HCT116 (cell line): Measurements from ENCODE around the gene ZNF775. TPM values are rescaled to one million over a fixed set of nuclear protein-coding genes. Genes with fewer than 3 reads are reported as not detected.

Source experiments
- ATAC-seq: fragments of 200-7000 bp; cut with Tn5 transposase; 2 replicates; pipeline ENCODE4 v1.9.1; 2020; ENCODE audit warnings: mild to moderate bottlenecking, moderate library complexity
- BruUV-seq: library from RNA; stranded (reverse); fragments of 400-500 nt; replicated peaks from 2 replicates; lab custom pipeline; 2021; lab: Mats Ljungman, UMichigan
- CTCF ChIA-PET: fragments of 300-600 bp; sonication (Branson Sonifier 250); formaldehyde crosslinking; loops from one replicate; lab custom pipeline; 2021; ENCODE audit warnings: antibody characterized with exemption; lab: Charles Lee
- POLR2A ChIA-PET: fragments of 300-600, 350-600 bp; sonication (Branson Sonifier 250); formaldehyde crosslinking; loops from one replicate; lab custom pipeline; 2021; ENCODE audit warnings: antibody characterized with exemption; lab: Charles Lee
- RAD21 ChIA-PET, 2 experiments: fragments of 300-600 bp; sonication (Branson Sonifier 250); formaldehyde crosslinking; loops; one replicate each; lab custom pipeline; 2023; ENCODE audit warnings: low total read pairs in 2 of 2; ENCODE audit not compliant: uncharacterized antibody in 2 of 2, unreplicated experiment in 2 of 2, low non-redundant PET in 1 of 2; lab: Charles Lee
- DNase-seq: peaks from one replicate; pipeline ENCODE4 v3.0.0-alpha.2; 2010; ENCODE audit warnings: low read depth, low spot score
- H2AFZ ChIP-seq: fragments of 200-600 bp; shearing (Covaris generic), sonication (generic); 2 replicates; pipeline ENCODE4 v1.6.1; 2017; ENCODE audit warnings: low read depth, mixed run types, mixed read lengths, antibody characterized with exemption, low read length; ENCODE audit not compliant: poor library complexity, severe bottlenecking
- H3K27ac ChIP-seq: 2 replicates; pipeline ENCODE4 v1.5.1; 2012; ENCODE audit warnings: low read depth, low read length
- H3K27me3 ChIP-seq: fragments of 200-600 bp; sonication (generic); 2 replicates; pipeline ENCODE4 v1.6.1; 2016; ENCODE audit warnings: mixed run types, low read length, mixed read lengths; ENCODE audit not compliant: insufficient read depth
- H3K36me3 ChIP-seq, 2 experiments: fragments of 200-500 bp in 1 of 2; fragments of 200-600 bp in 1 of 2; sonication (Bioruptor generic) in 1 of 2; sonication (generic) in 1 of 2; 2 replicates each; pipeline versions ENCODE4 v1.5.1 to v1.6.1; 2014 to 2016; ENCODE audit warnings: low read length in 2 of 2, inconsistent platforms in 1 of 2, mixed read lengths in 1 of 2, mixed run types in 1 of 2; ENCODE audit not compliant: insufficient read depth in 2 of 2, control insufficient read depth in 1 of 2
- H3K4me1 ChIP-seq, 2 experiments: fragments of 200-600 bp in 1 of 2; sonication (generic) in 1 of 2; 2 replicates each; pipeline versions ENCODE4 v1.5.1 to v1.6.1; 2012 to 2017; ENCODE audit warnings: low read length in 2 of 2, inconsistent platforms in 1 of 2, mild to moderate bottlenecking in 1 of 2, mixed read lengths in 1 of 2, mixed run types in 1 of 2, moderate library complexity in 1 of 2; ENCODE audit not compliant: insufficient read depth in 2 of 2, control insufficient read depth in 1 of 2
- H3K4me2 ChIP-seq: fragments of 200-600 bp; sonication (generic); 2 replicates; pipeline ENCODE4 v1.6.1; 2017; ENCODE audit warnings: mixed run types, low read length, mixed read lengths
- H3K4me3 ChIP-seq, 2 experiments: fragments of 200-600 bp in 1 of 2; sonication (generic) in 1 of 2; replicated peaks in 1 of 2; 2 replicates each; pipeline ENCODE4 v1.5.1; 2011 to 2016; ENCODE audit warnings: low read length in 2 of 2, control low read depth in 1 of 2, low read depth in 1 of 2, mild to moderate bottlenecking in 1 of 2, mixed read lengths in 1 of 2, mixed run types in 1 of 2
- H3K79me2 ChIP-seq: fragments of 200-600 bp; sonication (generic); 2 replicates; pipeline ENCODE4 v1.6.1; 2017; ENCODE audit warnings: mild to moderate bottlenecking, mixed run types, low read length, moderate library complexity, mixed read lengths; ENCODE audit not compliant: insufficient read depth
- H3K9ac ChIP-seq: fragments of 200-600 bp; sonication (generic); 2 replicates; pipeline ENCODE4 v1.6.1; 2016; ENCODE audit warnings: low read length, mixed read lengths
- H3K9me2 ChIP-seq: fragments of 200-600 bp; sonication (generic), shearing (Covaris generic); 2 replicates; pipeline ENCODE4 v1.6.1; 2017; ENCODE audit warnings: mixed run types, mild to moderate bottlenecking, moderate library complexity; ENCODE audit not compliant: insufficient read depth
- H3K9me3 ChIP-seq, 2 experiments: fragments of 200-500 bp in 1 of 2; fragments of 200-600 bp in 1 of 2; sonication (Bioruptor generic) in 1 of 2; sonication (generic) in 1 of 2; 2 replicates each; pipeline ENCODE4 v1.6.1; 2014 to 2017; ENCODE audit warnings: low read length in 2 of 2, mixed read lengths in 2 of 2, inconsistent platforms in 1 of 2, low read depth in 1 of 2, mild to moderate bottlenecking in 1 of 2, mixed run types in 1 of 2, moderate library complexity in 1 of 2; ENCODE audit not compliant: control insufficient read depth in 1 of 2, insufficient read depth in 1 of 2
- H4K20me1 ChIP-seq: fragments of 200-600 bp; sonication (generic), shearing (Covaris generic); 2 replicates; pipeline ENCODE4 v1.6.1; 2017; ENCODE audit warnings: mixed run types, mild to moderate bottlenecking, moderate library complexity; ENCODE audit not compliant: insufficient read depth
- CBX3 ChIP-seq: IDR thresholded peaks from 2 replicates; pipeline ENCODE4 v1.6.1; 2012; ENCODE audit warnings: low read depth
- CEBPB ChIP-seq: IDR thresholded peaks from 2 replicates; pipeline ENCODE4 v1.6.1; 2012; ENCODE audit warnings: low read depth
- ELF1 ChIP-seq: IDR thresholded peaks from 2 replicates; pipeline ENCODE4 v1.6.1; 2012; ENCODE audit warnings: low read depth, borderline replicate concordance
- POLR2A ChIP-seq: IDR thresholded peaks from 2 replicates; pipeline ENCODE4 v1.7.0; 2011; ENCODE audit warnings: borderline replicate concordance; ENCODE audit not compliant: insufficient read depth, insufficient read length; ENCODE audit errors: extremely low read depth
- SP1 ChIP-seq: IDR thresholded peaks from 2 replicates; pipeline ENCODE4 v1.6.1; 2012; ENCODE audit warnings: low read depth
- YY1 ChIP-seq: IDR thresholded peaks from 2 replicates; pipeline ENCODE4 v1.6.1; 2011; ENCODE audit warnings: low read length, low read depth, moderate library complexity, mild to moderate bottlenecking; ENCODE audit not compliant: insufficient replicate concordance; ENCODE audit errors: extremely low read depth
- ZNF274 ChIP-seq: fragments of 200-500 bp; sonication (Bioruptor generic); IDR thresholded peaks from 2 replicates; pipeline ENCODE4 v1.6.1; 2014; ENCODE audit warnings: mild to moderate bottlenecking, low read depth, low read length, inconsistent platforms
- intact Hi-C: fragments of 100-400 bp; cut with micrococcal nuclease; formaldehyde crosslinking; loops from 2 replicates; pipeline ENCODE4 v1.10.0; 2022
- total RNA-seq: library from RNA; stranded (reverse); gene quantifications from one replicate; pipeline ENCODE4 v1.2.1, GENCODE V29; 2021; ENCODE audit not compliant: unreplicated experiment
- TF ChIP-seq, protein P1 (sequence below): IDR thresholded peaks from 2 replicates; pipeline ENCODE4 v1.6.1; 2012; ENCODE audit warnings: low read depth
- TF ChIP-seq, protein P2 (sequence below), 3 experiments: fragments of 200-600 bp in 1 of 3; sonication (generic) in 1 of 3; IDR thresholded peaks in 2 of 3; conservative IDR thresholded peaks in 1 of 3; 2 replicates each; pipeline ENCODE4 v1.5.1; 2012 to 2017; ENCODE audit warnings: low read depth in 2 of 3, low read length in 2 of 3, antibody characterized with exemption in 1 of 3, borderline replicate concordance in 1 of 3, control low read depth in 1 of 3, mild to moderate bottlenecking in 1 of 3, mixed read lengths in 1 of 3, mixed run types in 1 of 3, moderate library complexity in 1 of 3; ENCODE audit not compliant: insufficient read depth in 1 of 3
- TF ChIP-seq, protein P3 (sequence below): IDR thresholded peaks from 2 replicates; pipeline ENCODE4 v1.6.1; 2011; ENCODE audit warnings: mild to moderate bottlenecking, low read length, moderate library complexity; ENCODE audit not compliant: insufficient replicate concordance; ENCODE audit errors: extremely low read depth

The ZNF775 gene
- total RNA-seq, 1 experiment from 2014 or later, result 4.5 TPM

DNA sequence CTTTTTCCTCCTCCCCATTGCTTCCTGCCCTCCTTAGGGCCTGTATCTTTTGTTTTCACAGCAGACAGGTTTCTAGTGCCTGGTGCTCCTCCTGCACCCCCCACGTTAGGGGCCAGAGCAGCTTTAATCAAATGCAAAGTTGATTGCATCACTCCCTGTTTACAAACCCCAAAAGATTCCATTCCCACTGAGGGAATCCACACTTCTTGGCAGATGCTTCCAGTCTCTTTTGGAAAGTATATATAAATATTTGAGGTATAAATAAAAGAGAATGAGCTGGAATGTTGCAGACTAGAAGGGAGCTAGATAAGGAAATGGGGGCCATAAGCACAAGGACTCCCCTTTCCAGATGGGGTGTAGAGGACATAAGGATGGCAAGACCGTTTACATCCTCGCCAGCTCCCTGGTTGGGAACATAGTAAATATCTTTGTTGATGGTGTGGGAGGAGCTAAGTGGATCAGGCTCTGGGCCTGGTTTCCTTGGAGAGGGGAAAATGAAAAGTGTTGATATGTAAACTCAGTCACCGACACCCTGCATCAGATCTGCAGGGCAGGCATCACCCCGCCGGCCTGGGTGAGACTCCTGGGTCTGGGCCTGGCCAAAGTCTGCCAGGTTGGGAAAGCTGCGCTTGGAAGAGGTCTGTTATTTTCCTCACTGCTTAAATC lies 43.9 kb upstream of the ZNF775 start (continued):
- TF ChIP-seq, protein P1, sequence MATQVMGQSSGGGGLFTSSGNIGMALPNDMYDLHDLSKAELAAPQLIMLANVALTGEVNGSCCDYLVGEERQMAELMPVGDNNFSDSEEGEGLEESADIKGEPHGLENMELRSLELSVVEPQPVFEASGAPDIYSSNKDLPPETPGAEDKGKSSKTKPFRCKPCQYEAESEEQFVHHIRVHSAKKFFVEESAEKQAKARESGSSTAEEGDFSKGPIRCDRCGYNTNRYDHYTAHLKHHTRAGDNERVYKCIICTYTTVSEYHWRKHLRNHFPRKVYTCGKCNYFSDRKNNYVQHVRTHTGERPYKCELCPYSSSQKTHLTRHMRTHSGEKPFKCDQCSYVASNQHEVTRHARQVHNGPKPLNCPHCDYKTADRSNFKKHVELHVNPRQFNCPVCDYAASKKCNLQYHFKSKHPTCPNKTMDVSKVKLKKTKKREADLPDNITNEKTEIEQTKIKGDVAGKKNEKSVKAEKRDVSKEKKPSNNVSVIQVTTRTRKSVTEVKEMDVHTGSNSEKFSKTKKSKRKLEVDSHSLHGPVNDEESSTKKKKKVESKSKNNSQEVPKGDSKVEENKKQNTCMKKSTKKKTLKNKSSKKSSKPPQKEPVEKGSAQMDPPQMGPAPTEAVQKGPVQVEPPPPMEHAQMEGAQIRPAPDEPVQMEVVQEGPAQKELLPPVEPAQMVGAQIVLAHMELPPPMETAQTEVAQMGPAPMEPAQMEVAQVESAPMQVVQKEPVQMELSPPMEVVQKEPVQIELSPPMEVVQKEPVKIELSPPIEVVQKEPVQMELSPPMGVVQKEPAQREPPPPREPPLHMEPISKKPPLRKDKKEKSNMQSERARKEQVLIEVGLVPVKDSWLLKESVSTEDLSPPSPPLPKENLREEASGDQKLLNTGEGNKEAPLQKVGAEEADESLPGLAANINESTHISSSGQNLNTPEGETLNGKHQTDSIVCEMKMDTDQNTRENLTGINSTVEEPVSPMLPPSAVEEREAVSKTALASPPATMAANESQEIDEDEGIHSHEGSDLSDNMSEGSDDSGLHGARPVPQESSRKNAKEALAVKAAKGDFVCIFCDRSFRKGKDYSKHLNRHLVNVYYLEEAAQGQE, result no peak
- TF ChIP-seq CEBPB, result no peak

DNA sequence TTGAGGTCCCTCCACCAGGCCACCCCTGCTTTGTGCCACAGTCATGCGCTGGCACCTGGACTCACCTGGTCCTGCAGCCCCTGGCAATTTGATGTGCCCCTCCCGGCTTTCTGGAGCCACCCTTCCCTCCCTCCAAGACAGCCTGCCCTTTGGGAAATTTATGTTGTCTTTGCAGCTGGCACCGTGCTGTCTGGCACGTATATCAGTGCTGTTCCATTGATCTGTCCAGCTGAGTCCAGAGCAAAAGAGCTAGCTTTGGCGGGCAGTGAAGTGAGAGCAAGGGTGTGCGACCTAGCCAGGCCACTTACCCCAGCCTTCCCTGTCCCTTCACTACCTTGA lies 43.4 kb upstream of the ZNF775 start:
- POLR2A ChIA-PET, result no interaction called here
- H3K36me3 ChIP-seq, result no peaks in the 10 kb centered on the region
- H3K9me3 ChIP-seq, result no peaks in the 10 kb centered on the region
- ATAC-seq, result no peak
- H2AFZ ChIP-seq, result no peak overlapping the region
- no peak overlapping the region for H3K27ac ChIP-seq
- BruUV-seq, result no TSS peak
- H3K9ac ChIP-seq, result no peak overlapping the region
- H3K4me1 ChIP-seq, result no peaks in the 10 kb centered on the region
- RAD21 ChIA-PET, result interaction anchor here in 1 of 2 experiments (0.6 kb wide), 1 partner anchor 27 kb away, joined by 3 read pairs; no protein-coding TSS in a partner anchor
- DNase-seq, result no peak
- no peak for TF ChIP-seq ELF1
- TF ChIP-seq YY1, result no peak
- TF ChIP-seq, protein P2, sequence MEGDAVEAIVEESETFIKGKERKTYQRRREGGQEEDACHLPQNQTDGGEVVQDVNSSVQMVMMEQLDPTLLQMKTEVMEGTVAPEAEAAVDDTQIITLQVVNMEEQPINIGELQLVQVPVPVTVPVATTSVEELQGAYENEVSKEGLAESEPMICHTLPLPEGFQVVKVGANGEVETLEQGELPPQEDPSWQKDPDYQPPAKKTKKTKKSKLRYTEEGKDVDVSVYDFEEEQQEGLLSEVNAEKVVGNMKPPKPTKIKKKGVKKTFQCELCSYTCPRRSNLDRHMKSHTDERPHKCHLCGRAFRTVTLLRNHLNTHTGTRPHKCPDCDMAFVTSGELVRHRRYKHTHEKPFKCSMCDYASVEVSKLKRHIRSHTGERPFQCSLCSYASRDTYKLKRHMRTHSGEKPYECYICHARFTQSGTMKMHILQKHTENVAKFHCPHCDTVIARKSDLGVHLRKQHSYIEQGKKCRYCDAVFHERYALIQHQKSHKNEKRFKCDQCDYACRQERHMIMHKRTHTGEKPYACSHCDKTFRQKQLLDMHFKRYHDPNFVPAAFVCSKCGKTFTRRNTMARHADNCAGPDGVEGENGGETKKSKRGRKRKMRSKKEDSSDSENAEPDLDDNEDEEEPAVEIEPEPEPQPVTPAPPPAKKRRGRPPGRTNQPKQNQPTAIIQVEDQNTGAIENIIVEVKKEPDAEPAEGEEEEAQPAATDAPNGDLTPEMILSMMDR (IDR thresholded peaks at IDR 0.05 in 2 of 3, conservative IDR thresholded peaks at IDR 0.05 in 1 of 3; ENCODE audit: borderline replicate concordance in 1 of 3, insufficient read depth in 1 of 3, low read depth in 2 of 3, low read length in 2 of 3), result no peak
- TF ChIP-seq ZNF274, result no peak
- TF ChIP-seq, protein P1, result no peak
- no peak for TF ChIP-seq SP1
- TF ChIP-seq CEBPB, result no peak
- no peak for TF ChIP-seq CBX3
- no peak for TF ChIP-seq POLR2A
- TF ChIP-seq, protein P3, sequence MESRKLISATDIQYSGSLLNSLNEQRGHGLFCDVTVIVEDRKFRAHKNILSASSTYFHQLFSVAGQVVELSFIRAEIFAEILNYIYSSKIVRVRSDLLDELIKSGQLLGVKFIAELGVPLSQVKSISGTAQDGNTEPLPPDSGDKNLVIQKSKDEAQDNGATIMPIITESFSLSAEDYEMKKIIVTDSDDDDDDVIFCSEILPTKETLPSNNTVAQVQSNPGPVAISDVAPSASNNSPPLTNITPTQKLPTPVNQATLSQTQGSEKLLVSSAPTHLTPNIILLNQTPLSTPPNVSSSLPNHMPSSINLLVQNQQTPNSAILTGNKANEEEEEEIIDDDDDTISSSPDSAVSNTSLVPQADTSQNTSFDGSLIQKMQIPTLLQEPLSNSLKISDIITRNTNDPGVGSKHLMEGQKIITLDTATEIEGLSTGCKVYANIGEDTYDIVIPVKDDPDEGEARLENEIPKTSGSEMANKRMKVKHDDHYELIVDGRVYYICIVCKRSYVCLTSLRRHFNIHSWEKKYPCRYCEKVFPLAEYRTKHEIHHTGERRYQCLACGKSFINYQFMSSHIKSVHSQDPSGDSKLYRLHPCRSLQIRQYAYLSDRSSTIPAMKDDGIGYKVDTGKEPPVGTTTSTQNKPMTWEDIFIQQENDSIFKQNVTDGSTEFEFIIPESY, result no peak
- intact Hi-C loops, result no loop called here
- no peaks in the 10 kb centered on the region for H3K27me3 ChIP-seq
- H3K4me3 ChIP-seq, result no peak overlapping the region
- no peaks in the 10 kb centered on the region for H3K79me2 ChIP-seq
- no peaks in the 10 kb centered on the region for H4K20me1 ChIP-seq
- H3K4me2 ChIP-seq, result no peak overlapping the region
- no peaks in the 10 kb centered on the region for H3K9me2 ChIP-seq
- CTCF ChIA-PET, result no interaction called here
